HepG2 (cell line): Measurements from ENCODE around the gene MSRB3. TPM values are rescaled to one million over a fixed set of nuclear protein-coding genes. Genes with fewer than 3 reads are reported as not detected.

Experiments
- ATF3 ChIP-seq: sonication (generic); formaldehyde crosslinking; IDR thresholded peaks from 2 replicates; pipeline ENCODE4 v1.4.0; 2020; ENCODE audit warnings: missing genetic modification reagents
- CHD2 ChIP-seq: IDR thresholded peaks from 2 replicates; pipeline ENCODE4 v1.6.1; 2011; ENCODE audit warnings: low read depth, low read length, improper control_type of control experiment
- DRAP1 ChIP-seq: IDR thresholded peaks from 2 replicates; pipeline ENCODE4 v1.6.1; 2016; ENCODE audit warnings: missing genetic modification reagents, missing compliant biosample characterization
- E2F1 ChIP-seq: sonication (generic); formaldehyde crosslinking; IDR thresholded peaks from 2 replicates; pipeline ENCODE4 v1.5.0; 2020; ENCODE audit warnings: missing genetic modification reagents
- KAT8 ChIP-seq: IDR thresholded peaks from 2 replicates; pipeline ENCODE4 v1.6.1; 2016; ENCODE audit warnings: missing genetic modification reagents, missing compliant biosample characterization
- MTA1 ChIP-seq: sonication (generic); formaldehyde crosslinking; IDR thresholded peaks from 2 replicates; pipeline ENCODE4 v1.4.0; 2020; ENCODE audit warnings: missing genetic modification reagents, mild to moderate bottlenecking, borderline replicate concordance
- PHF8 ChIP-seq: sonication (generic); formaldehyde crosslinking; IDR thresholded peaks from 2 replicates; pipeline ENCODE4 v1.5.0; 2020; ENCODE audit warnings: missing genetic modification reagents
- POGK ChIP-seq: sonication (generic); formaldehyde crosslinking; conservative IDR thresholded peaks from 2 replicates; pipeline ENCODE4 v1.8.0; 2022; ENCODE audit warnings: mild to moderate bottlenecking, moderate library complexity, missing genetic modification reagents
- POGZ ChIP-seq: sonication (generic); formaldehyde crosslinking; IDR thresholded peaks from 2 replicates; pipeline ENCODE4 v1.4.0; 2020; ENCODE audit warnings: mild to moderate bottlenecking, missing genetic modification reagents
- PPARG ChIP-seq: conservative IDR thresholded peaks from 2 replicates; pipeline ENCODE4 v1.6.1; 2016; ENCODE audit warnings: missing biosample characterization, missing genetic modification reagents
- RFXAP ChIP-seq: sonication (generic); formaldehyde crosslinking; IDR thresholded peaks from 2 replicates; pipeline ENCODE4 v1.4.0; 2020; ENCODE audit warnings: missing genetic modification reagents, borderline replicate concordance
- RXRB ChIP-seq: IDR thresholded peaks from 2 replicates; pipeline ENCODE4 v1.6.1; 2016; ENCODE audit warnings: borderline replicate concordance, missing genetic modification reagents, missing compliant biosample characterization
- YEATS4 ChIP-seq: sonication (generic); formaldehyde crosslinking; IDR thresholded peaks from 2 replicates; pipeline ENCODE4 v1.4.0; 2020; ENCODE audit warnings: missing genetic modification reagents, borderline replicate concordance
- ZBTB7B ChIP-seq: sonication (generic); formaldehyde crosslinking; IDR thresholded peaks from 2 replicates; pipeline ENCODE4 v1.4.0; 2020; ENCODE audit warnings: missing genetic modification reagents
- ZMYM2 ChIP-seq: sonication (generic); formaldehyde crosslinking; IDR thresholded peaks from 2 replicates; pipeline ENCODE4 v1.8.0; 2022; ENCODE audit warnings: mild to moderate bottlenecking, missing genetic modification reagents
- ZNF629 ChIP-seq: sonication (generic); formaldehyde crosslinking; conservative IDR thresholded peaks from 2 replicates; pipeline ENCODE4 v1.5.0; 2020; ENCODE audit warnings: missing genetic modification reagents
- ZNF761 ChIP-seq: sonication (generic); formaldehyde crosslinking; conservative IDR thresholded peaks from 2 replicates; pipeline ENCODE4 v1.4.0; 2020; ENCODE audit warnings: mild to moderate bottlenecking, missing genetic modification reagents
- polyA plus RNA-seq, 8 experiments: library from polyadenylated mRNA; depleted of rRNA in 3 of 8; stranded (reverse) in 7 of 8; unstranded in 1 of 8; fragments of >200 nt; fragmentation: Illumina TruSeq in 4 of 8; extraction: Trizol in 4 of 8; gene quantifications; 2 replicates each; pipeline versions ENCODE4 v1.2.1 to v1.2.3, GENCODE V29; 2011 to 2016; ENCODE audit warnings: low read depth in 4 of 8, missing spikeins in 1 of 8, mixed read lengths in 1 of 8; ENCODE audit not compliant: insufficient read depth in 1 of 8
- total RNA-seq, 5 experiments: library from RNA; depleted of rRNA; stranded (reverse); fragments of >200 nt; fragmentation: Illumina TruSeq; extraction: Trizol; gene quantifications; 2 replicates each; pipeline ENCODE4 v1.2.3, GENCODE V29; 2016; ENCODE audit warnings: low read depth in 1 of 5
- TF ChIP-seq, protein P1 (sequence below): IDR thresholded peaks from 2 replicates; pipeline ENCODE4 v1.6.1; 2016; ENCODE audit warnings: missing compliant biosample characterization, missing genetic modification reagents, borderline replicate concordance
- TF ChIP-seq, protein P2 (sequence below): sonication (generic); formaldehyde crosslinking; conservative IDR thresholded peaks from 2 replicates; pipeline ENCODE4 v1.4.0; 2020; ENCODE audit warnings: missing genetic modification reagents
- TF ChIP-seq, protein P3 (sequence below): sonication (generic); formaldehyde crosslinking; conservative IDR thresholded peaks from 2 replicates; pipeline ENCODE4 v1.4.0; 2020; ENCODE audit warnings: missing genetic modification reagents
- TF ChIP-seq, protein P4 (sequence below): IDR thresholded peaks from 2 replicates; pipeline ENCODE4 v1.6.1; 2012; ENCODE audit warnings: inconsistent platforms

The MSRB3 gene
- total and polyA plus RNA-seq, 2 of the 13 experiments (the other 11 are each of a cell fraction or from before 2014, with no cell fraction given), result 1.5 to 1.9 TPM

DNA sequence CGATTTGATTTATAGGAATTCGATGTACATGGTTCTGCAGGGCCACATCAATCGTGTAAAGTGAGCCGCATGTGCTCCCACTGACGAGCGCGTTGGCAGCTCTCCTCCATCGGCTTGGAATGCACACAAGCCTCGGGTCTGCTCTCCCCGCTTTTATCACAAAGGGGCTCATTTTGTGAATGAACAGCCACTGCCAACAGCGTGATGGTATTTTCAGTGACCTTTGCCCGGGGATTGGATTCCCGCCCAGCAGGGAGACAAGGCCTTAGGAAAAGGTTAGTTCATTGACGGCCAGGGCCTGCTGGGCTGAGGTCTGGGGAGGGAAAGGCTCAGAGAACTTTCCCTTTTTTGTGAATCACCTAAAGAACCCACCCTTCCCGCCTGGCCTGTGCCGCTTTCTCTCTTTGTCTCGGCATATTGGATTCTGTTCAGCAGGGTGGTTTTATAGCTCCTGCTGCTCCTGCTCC, 232.1 kb downstream of the MSRB3 start (continued):
- TF ChIP-seq, protein P1, sequence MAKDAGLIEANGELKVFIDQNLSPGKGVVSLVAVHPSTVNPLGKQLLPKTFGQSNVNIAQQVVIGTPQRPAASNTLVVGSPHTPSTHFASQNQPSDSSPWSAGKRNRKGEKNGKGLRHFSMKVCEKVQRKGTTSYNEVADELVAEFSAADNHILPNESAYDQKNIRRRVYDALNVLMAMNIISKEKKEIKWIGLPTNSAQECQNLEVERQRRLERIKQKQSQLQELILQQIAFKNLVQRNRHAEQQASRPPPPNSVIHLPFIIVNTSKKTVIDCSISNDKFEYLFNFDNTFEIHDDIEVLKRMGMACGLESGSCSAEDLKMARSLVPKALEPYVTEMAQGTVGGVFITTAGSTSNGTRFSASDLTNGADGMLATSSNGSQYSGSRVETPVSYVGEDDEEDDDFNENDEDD (CRISPR knock-in tag), result peak; percentile 96
- TF ChIP-seq, protein P2, sequence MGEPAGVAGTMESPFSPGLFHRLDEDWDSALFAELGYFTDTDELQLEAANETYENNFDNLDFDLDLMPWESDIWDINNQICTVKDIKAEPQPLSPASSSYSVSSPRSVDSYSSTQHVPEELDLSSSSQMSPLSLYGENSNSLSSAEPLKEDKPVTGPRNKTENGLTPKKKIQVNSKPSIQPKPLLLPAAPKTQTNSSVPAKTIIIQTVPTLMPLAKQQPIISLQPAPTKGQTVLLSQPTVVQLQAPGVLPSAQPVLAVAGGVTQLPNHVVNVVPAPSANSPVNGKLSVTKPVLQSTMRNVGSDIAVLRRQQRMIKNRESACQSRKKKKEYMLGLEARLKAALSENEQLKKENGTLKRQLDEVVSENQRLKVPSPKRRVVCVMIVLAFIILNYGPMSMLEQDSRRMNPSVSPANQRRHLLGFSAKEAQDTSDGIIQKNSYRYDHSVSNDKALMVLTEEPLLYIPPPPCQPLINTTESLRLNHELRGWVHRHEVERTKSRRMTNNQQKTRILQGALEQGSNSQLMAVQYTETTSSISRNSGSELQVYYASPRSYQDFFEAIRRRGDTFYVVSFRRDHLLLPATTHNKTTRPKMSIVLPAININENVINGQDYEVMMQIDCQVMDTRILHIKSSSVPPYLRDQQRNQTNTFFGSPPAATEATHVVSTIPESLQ, result no peak
- TF ChIP-seq DRAP1 (CRISPR knock-in tag) (peak; percentile 23; the same call in 1 of the 2 replicates), CHD2 (no peak), ZBTB7B (peak; percentile 57; the same call in 1 of the 2 replicates), POGZ (CRISPR knock-in tag) (peak; percentile 46; the same call in 1 of the 2 replicates), E2F1 (peak; percentile 95), ATF3 (CRISPR knock-in tag) (no peak), MTA1 (CRISPR knock-in tag) (peak; percentile 19; the same call in 1 of the 2 replicates), ZMYM2 (CRISPR knock-in tag) (peak; percentile 48; the same call in 1 of the 2 replicates), PHF8 (peak; percentile 33; the same call in 1 of the 2 replicates), ZNF629 (CRISPR knock-in tag) (peak; percentile 28), POGK (CRISPR knock-in tag) (0 out of 2 replicates have a peak, but pooled peaks have one; percentile 35), RFXAP (CRISPR knock-in tag) (0 out of 2 replicates have a peak, but pooled peaks have one; percentile 56), YEATS4 (peak; percentile 55; the same call in 1 of the 2 replicates), PPARG (CRISPR knock-in tag) (peak; percentile 83), ZNF761 (CRISPR knock-in tag) (peak; percentile 70; the same call in 1 of the 2 replicates), RXRB (CRISPR knock-in tag) (peak; percentile 53; the same call in 1 of the 2 replicates), KAT8 (CRISPR knock-in tag) (peak; percentile 44; the same call in 1 of the 2 replicates)
- TF ChIP-seq, protein P3, sequence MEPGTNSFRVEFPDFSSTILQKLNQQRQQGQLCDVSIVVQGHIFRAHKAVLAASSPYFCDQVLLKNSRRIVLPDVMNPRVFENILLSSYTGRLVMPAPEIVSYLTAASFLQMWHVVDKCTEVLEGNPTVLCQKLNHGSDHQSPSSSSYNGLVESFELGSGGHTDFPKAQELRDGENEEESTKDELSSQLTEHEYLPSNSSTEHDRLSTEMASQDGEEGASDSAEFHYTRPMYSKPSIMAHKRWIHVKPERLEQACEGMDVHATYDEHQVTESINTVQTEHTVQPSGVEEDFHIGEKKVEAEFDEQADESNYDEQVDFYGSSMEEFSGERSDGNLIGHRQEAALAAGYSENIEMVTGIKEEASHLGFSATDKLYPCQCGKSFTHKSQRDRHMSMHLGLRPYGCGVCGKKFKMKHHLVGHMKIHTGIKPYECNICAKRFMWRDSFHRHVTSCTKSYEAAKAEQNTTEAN, result 0 out of 2 replicates have a peak, but pooled peaks have one; percentile 31
- TF ChIP-seq, protein P4, sequence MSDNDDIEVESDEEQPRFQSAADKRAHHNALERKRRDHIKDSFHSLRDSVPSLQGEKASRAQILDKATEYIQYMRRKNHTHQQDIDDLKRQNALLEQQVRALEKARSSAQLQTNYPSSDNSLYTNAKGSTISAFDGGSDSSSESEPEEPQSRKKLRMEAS, result peak; percentile 91
